PC-9 (cell line): ENCODE data around the gene ADGRA1.

Experiments used
- CTCF ChIP-seq: fragments of 200-600 bp; sonication (generic); conservative IDR thresholded peaks from 2 replicates; pipeline ENCODE4 v1.6.1; 2017; ENCODE audit warnings: mixed run types, antibody characterized with exemption, mild to moderate bottlenecking, moderate library complexity
- EZH2 ChIP-seq: fragments of 200-600 bp; sonication (generic); IDR thresholded peaks from 2 replicates; pipeline ENCODE4 v1.8.0; 2017; ENCODE audit warnings: antibody characterized with exemption, low read depth

GRCh38 chr10:133168617-133169031, 80.9 kb downstream of the ADGRA1 start:
- TF ChIP-seq EZH2 = no peak
- TF ChIP-seq CTCF = no peak
